ENCODE data around the gene NPHS1.
"Not testable (repeated sequence)": the region's sequence is repeated elsewhere in the genome, so short reads cannot be mapped to it uniquely, and the experiment has no call there.

Gene NPHS1

DNA sequence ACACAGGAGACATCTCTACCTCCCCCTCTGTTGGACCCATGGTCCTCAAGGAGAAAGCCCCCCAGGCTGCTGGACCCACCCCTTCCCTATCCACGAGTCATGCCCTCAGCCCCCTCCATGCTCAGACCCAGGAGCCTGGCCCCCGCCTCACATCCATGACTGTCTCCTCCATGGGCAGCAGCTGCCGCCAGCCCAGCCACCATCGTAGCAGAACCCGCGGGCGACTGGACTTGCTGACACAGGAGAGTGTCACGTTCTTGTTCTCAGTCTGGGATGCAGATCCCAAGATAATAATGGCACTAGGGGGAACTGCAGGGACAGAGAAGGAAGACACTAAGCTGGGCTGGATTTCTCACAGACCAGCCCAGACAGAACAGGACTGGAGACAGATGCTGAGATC, 3.8 kb downstream of the NPHS1 start:
- DNase-seq: no peak

DNA sequence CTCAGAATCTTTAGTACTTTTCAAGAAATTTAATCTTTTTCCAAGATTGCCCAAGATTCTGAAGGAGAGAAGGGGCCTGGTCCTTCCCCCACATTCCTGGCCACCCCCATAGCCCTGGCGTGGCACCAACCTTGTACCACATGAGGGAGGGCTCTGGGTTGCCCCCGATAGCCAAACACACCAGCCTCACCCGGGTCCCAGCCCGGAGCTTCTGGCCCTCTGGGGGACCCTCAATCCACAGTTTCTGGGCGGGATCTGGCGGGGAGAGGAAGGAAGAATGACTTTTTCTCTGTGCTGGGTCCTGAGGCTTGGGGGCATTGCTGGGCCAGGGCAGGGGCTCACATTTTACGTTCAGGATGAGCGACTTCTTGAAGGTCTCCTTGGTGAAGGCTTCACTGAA, 4.4 kb downstream of the NPHS1 start:
- DNase-seq: no peak

DNA sequence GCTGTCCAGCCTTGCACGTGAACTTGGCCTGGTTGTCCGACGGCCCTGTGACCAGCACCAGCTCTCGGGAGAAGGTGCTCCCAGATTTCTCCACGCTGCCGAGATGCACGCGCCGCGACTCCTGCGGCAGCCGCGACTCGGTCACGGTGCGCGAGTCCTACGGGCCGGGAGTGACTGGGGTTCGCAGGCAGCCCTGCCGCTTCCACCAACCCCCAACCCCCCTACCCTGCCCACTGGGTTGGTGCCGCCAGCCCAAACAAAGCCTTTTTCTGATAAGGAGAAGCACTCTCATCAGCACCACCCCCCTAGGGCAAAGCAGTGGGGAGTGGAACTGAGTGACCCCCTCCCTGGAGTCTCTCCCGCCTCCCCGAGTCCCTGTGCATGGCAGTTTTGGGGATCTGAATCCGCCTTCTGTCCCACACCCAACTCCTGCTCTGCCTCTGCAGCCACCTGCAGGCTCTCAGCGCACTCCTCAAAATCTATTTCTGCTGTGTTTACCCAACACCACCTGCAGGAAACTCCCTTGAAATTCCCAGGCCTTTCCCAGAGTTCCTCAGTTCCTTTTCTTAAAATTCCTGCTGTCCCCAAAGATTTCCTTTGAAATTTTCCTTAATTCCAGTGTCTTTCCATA, 6.2 kb downstream of the NPHS1 start:
- no peak for DNase-seq

GRCh38 chr19:35845215-35846037, 6.9 kb downstream of the NPHS1 start:
- no peak for DNase-seq

- no peak for DNase-seq
These were observed 7.7 kb downstream of the NPHS1 start for GRCh38 chr19:35844482-35845214.

DNA sequence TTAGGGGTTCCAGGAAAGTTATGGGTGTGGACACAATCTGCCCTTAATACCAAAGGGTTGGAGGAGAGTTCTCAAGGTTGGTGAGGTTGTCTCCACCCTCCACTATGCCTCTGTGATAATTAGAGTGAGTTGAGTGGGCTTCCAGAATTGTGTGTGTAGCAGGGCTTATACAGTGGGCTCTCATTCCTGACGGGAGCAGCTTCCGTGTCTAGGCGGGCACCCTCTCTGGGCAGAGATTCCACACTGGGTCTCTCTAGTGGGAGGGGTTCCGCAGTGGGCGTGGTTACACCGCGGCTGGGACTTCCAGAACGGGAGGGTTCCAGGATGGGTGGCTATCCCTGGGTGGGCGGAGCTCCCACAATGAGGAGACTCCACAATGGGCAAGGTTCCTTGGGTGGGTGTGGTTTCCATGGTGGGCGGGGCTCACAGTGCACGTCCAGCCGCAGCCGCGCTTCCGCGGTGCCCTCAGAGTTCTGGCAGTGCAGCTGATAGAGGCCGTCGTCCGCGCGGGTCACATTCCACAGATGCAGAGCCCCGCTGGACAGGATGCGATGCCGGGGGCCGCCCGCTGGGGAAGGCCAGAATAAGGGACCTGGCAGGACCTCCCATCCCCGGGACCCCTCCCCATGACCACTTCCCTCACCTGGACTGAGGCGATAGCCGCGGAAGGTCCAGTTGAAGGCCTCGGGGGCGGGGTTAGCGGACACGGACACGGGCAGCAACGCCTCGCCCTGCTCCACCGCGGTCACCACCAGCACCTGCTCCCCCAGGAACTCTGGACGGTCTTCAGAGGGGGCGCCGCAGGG, 8.4 kb downstream of the NPHS1 start:
- no peak for DNase-seq

DNA sequence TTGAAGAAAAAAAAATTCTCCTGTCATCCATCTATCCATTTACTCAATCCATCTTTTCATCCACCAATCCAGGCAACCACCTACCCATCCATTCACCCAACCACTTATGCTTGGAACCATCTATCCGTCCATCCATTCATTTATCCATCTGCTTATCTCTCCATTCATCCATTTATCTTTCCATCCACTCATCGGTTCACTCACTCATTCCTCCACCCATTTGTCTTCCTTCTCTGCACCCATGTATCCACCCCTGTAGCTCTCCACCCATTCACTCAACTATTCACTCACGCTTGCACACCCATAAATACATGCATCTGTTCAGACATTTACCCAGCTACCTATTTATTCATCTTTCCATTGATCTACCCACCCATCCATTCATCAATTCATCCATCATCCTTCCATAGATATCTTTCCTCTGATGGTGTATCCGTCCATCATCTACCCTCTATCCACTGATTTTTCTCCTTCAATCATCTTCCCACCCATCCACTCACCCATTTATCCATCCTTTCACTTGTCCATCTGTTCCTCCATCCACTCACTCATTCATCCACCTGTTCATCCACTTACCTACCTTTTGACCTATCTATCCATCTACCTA, 9.5 kb downstream of the NPHS1 start:
- DNase-seq: no peak

DNA sequence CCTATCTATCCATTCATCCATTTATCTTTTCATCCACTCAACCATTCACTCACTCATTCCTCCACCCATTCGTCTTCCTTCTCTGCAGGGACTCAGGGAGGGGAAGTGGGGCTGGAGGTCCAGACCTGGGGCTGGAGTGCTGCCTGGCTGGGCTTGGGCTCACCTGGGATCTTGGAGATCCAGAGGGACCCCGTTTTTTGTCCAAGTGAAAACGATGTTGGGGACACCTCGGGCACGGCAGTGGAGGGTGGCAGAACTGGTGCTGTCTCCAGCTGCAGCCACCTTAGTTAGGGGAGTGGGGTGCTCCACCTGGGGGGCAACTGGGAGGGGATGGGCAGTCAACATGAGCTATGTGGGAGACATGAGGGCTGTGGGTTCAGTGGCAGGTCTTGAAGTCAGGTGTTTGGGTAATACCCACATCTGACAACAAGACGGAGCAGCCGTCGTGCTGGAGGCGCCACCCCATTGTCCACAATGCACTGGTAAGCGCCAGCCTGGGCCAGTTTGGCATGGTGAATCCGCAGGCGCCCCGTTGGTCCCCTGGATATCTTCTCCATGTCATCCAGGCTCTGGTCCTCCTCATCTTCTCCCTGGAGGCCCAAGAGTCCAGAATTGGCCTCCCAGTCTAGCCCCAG, 10.2 kb downstream of the NPHS1 start:
- DNase-seq: no peak

GRCh38 chr19:35836096-35836495, 16.2 kb downstream of the NPHS1 start:
- DNase-seq: not testable (repeated sequence)

DNA sequence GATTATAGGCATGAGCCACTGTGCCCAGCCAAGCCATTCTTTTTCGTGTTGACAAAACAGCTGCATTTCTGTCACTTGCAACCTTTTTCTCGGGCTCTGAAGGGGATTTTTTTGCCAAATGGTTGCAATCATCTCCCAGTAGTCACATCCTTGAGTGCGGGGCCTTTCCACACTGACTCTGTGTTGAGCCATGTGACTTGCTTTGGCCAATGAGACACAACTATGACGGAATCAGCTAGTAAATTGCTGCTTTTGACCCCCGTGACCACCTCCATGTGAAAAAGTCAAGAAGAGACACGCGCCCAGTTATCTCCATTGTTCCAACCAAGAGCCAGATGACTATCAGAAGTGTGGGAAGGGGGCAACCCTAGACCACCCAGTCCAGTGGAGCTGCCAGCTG, 18.3 kb downstream of the NPHS1 start:
- DNase-seq: no peak

DNA sequence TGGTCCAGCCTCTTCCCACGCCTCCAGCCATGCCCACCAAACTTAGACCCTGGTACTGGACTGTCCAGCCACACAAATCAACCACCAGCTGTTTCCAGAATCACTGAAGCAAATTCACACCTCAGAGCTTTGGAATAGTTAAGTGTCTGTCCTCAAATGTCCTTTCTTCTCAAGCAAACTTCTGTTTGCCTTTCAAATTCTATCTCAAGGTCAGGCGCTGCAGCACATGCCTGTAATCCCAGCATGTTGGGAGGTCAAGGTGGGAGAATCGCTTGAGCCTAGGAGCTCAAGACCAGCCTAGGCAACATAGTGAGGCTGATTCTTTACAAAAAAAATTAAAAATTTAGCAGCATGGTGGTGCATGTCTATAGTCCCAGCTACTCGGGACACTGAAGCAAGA, 20.2 kb downstream of the NPHS1 start:
- no peak for DNase-seq

DNA sequence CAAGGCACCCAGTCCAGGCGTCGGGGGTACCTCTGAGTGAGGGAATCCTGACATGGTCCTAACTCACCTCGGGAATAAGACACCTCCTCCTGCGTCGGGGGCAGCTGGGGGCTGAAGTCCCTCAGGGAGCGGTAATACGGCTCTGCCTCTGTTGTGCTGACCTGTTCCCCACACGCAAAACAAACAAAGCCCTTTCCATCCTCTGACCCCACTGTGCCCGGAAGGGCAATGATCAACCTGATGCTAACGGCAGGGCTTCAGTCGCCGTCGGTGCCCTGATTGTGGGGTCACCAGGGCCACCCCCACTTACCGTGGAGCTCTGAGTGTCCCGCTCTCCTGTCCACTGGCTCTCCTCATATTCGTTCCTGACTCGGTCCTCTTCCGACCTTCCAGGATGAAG, 21.3 kb downstream of the NPHS1 start:
- DNase-seq: no peak

DNA sequence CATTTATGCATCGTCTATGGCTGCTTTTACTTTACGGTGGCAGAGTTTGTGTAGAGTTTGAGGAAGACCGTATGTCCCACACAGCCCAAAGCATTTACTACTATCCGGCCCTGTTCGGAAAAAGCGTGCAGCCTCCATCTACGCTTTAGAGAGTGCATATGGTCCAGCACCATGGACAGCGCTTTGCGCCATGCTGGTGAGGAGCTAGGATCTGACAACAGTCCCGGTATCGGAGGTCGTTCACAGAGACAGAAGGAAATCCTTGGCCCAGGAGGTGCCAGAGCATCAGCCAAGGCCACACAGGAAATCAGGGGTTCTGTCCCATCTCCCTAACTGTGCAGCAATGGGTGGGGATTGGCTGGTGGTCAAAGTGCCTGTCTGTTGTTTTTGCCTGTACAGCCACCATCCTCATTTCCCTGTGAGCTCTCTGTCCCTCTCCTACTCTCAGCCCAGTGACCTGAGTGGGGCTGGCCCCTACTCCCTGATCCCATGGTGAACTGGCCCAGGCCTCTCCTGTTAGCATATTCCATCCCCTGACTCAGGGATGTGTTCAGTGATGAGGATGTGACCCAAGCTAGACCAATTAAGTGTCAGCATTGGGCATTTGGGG, 23.5 kb downstream of the NPHS1 start:
- no peak for DNase-seq

DNA sequence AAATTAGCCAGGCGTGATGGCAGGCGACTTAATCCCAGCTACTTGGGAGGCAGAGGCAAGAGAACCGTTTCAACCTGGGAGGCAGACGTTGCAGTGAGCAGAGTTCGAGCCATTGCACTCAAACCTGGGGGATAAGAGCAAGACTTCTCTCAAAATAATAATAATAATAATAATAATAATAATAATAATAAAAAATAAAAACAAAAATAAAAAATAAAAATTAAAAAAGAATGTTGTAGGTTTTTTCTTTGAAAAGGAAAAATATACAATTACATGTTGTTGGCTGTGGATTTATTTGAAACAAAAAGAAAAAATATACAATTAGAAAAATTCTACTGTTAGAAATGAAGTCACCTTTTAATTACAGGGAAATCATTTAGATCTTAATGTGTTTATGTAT, 28.2 kb downstream of the NPHS1 start:
- DNase-seq: no peak

- no peak for DNase-seq
These were observed 29.7 kb downstream of the NPHS1 start for GRCh38 chr19:35822579-35822978.

DNA sequence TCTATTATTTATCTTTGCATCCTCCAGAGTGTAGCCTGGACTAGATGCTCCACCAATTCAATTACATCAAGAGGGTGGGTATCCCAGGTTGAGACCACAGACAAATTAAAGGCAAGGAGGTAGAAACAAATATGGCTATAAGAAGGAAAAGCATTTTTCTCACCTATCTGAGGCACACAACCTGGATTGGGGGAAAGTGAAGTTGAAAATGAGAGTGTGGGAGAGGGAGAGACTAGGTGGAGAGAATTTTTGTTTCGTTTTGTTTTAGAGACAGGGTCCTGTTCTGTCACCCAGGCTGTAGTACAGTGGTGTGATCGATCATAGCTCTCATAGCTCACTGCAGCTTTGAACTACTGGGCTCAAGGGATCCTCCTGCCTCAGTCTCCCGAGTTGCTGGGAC, 33.9 kb downstream of the NPHS1 start:
- DNase-seq: no peak

GRCh38 chr19:35816846-35817245, 35.5 kb downstream of the NPHS1 start:
- DNase-seq: no peak

- no peak for DNase-seq
These were observed 36.0 kb downstream of the NPHS1 start for GRCh38 chr19:35816262-35816661.

DNA sequence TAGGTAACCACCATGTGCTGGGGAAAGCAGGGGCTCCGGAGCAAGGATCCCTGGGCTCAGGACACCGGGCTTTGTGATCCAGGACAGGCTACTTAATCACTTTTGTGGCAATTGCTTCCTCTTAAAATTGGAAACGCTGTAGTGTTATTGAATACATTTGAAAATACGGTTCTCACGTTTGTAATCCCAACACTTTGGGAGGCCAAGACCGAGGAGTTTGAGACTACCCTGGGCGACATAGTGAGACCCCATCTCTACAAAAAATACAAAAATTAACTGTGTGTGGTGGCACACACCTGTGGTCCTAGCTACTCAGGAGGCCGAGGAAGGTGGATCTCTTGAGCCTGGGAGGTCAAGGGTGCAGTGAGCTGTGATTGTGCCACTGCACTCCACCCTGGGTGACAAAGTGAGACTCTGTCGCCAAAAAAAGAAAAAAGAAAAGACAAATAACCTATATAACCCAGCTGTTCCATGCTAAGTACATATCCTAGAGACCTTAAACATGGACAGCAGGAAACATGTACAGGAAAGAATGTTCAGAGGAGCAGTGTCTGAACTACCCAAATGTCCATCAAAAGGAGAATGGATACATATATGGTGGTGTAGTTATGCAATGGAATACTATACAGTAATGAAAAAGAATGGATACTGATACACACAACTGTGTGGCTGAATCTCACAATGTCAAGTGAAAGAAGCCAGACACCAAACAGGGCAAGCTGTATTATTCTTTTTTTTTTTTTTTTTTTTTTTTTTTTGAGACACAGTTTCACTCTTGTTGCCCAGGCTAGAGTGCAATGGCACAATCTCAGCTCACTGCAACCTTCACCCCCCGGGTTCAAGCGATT, 39.0 kb downstream of the NPHS1 start:
- no peak for DNase-seq

DNA sequence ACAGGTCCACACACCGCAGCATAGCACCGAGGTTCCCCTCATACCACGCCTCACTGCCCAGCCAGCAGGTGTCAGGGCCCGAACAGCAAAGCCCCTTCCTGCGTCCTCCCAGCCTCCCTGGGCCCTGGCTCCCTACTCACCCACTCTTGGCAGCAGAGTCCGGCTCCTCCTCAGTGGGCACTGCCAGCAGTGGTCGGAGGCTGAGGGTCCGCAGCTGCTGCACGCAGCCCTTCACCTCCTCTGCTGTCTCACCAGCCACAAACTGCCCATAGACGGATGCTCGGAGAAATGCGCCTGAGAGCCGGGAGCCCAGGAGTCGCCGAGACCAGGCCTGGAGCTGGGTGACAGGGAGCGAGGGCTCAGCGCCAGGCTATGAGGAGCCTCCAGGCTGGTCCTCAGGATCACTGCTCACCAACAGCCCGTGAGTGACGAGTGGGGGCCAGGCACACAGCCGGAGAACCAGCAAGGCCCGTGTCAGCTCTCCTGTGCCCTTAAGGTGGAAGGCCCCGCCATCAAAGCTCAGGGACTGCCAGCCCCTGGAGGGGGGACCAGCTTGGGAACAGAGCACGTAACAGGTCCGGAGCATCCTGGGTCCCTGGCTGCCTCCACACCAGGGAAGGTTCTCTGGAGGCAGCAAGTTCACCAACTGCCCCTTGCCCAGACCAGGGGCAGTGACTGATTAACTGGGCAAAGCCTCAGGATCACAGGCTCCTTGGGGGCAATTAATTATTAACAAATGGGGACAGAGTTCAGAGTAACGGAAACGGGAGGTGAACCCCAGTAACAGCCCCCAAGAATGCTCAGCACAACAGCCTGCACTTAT, 39.9 kb downstream of the NPHS1 start, which contains the start of gene PRODH2:
PRODH2 (minus strand) TSS at position 626 of the 823 bp plus-strand sequence; CDS start at position 586, 40 bp downstream.
- DNase-seq: no peak
